Fibroblast of lung (primary cell): Measurements from ENCODE around the gene LAMA5.

Source experiments
- EZH2 ChIP-seq: IDR thresholded peaks from 2 replicates; pipeline ENCODE4 v1.5.1; 2012; ENCODE audit warnings: low read length, control low read depth, mild to moderate bottlenecking; ENCODE audit errors: missing control alignments
- TF ChIP-seq, protein P1 (sequence below), 2 donors: IDR thresholded peaks in 1 of 2; conservative IDR thresholded peaks in 1 of 2; 1 replicate in 1 of 2; 2 replicates in 1 of 2; pipeline ENCODE4 v1.5.1; 2011 to 2012; ENCODE audit warnings: low read length in 2 of 2, control low read depth in 1 of 2, inconsistent platforms in 1 of 2, low read depth in 1 of 2, mild to moderate bottlenecking in 1 of 2

GRCh38 chr20:62304331-62305148, 62.6 kb downstream of the LAMA5 start:
- TF ChIP-seq, protein P1, sequence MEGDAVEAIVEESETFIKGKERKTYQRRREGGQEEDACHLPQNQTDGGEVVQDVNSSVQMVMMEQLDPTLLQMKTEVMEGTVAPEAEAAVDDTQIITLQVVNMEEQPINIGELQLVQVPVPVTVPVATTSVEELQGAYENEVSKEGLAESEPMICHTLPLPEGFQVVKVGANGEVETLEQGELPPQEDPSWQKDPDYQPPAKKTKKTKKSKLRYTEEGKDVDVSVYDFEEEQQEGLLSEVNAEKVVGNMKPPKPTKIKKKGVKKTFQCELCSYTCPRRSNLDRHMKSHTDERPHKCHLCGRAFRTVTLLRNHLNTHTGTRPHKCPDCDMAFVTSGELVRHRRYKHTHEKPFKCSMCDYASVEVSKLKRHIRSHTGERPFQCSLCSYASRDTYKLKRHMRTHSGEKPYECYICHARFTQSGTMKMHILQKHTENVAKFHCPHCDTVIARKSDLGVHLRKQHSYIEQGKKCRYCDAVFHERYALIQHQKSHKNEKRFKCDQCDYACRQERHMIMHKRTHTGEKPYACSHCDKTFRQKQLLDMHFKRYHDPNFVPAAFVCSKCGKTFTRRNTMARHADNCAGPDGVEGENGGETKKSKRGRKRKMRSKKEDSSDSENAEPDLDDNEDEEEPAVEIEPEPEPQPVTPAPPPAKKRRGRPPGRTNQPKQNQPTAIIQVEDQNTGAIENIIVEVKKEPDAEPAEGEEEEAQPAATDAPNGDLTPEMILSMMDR (conservative IDR thresholded peaks at IDR 0.05 in 1 of 2, IDR thresholded peaks at IDR 0.05 in 1 of 2; ENCODE audit: low read depth in 1 of 2, low read length in 2 of 2): no peak
- no peak for TF ChIP-seq EZH2
